WI38 (cell line): ENCODE results near the gene NOD2.

Source experiments
- H3K4me3 ChIP-seq: 2 replicates; pipeline ENCODE4 v1.5.1; 2011; ENCODE audit warnings: low read depth, mild to moderate bottlenecking, control low read depth, low read length
- CTCF ChIP-seq: IDR thresholded peaks from 2 replicates; pipeline ENCODE4 v1.5.1; 2012; ENCODE audit warnings: low read depth, mild to moderate bottlenecking, control low read depth, low read length

Gene NOD2

GRCh38 chr16:50683689-50684374 is 9.6 kb upstream of the NOD2 start:
- no peak for TF ChIP-seq CTCF
- no peak overlapping the region for H3K4me3 ChIP-seq

- TF ChIP-seq CTCF, result no peak
Measured at GRCh38 chr16:50684823-50685461, 8.5 kb upstream of the NOD2 start.

GRCh38 chr16:50685462-50686063 is 7.8 kb upstream of the NOD2 start:
- TF ChIP-seq CTCF, result no peak
- H3K4me3 ChIP-seq, result no peak overlapping the region

More at GRCh38 chr16:50684823-50685461, 8.5 kb upstream of the NOD2 start:
- no peak overlapping the region for H3K4me3 ChIP-seq

- no peak for TF ChIP-seq CTCF
- H3K4me3 ChIP-seq, result no peak overlapping the region
Measured at GRCh38 chr16:50688083-50688482, 5.3 kb upstream of the NOD2 start.

- no peak for TF ChIP-seq CTCF
Measured at GRCh38 chr16:50688867-50689266, 4.5 kb upstream of the NOD2 start.

GRCh38 chr16:50690177-50690576 is 3.2 kb upstream of the NOD2 start:
- no peak overlapping the region for H3K4me3 ChIP-seq
- no peak for TF ChIP-seq CTCF

More at GRCh38 chr16:50688867-50689266, 4.5 kb upstream of the NOD2 start:
- no peak overlapping the region for H3K4me3 ChIP-seq

- no peak overlapping the region for H3K4me3 ChIP-seq
- TF ChIP-seq CTCF, result no peak
Measured at GRCh38 chr16:50692644-50692998, 785 bp upstream of the NOD2 start.
